ENCODE data around the gene NTM.

Gene NTM

DNA sequence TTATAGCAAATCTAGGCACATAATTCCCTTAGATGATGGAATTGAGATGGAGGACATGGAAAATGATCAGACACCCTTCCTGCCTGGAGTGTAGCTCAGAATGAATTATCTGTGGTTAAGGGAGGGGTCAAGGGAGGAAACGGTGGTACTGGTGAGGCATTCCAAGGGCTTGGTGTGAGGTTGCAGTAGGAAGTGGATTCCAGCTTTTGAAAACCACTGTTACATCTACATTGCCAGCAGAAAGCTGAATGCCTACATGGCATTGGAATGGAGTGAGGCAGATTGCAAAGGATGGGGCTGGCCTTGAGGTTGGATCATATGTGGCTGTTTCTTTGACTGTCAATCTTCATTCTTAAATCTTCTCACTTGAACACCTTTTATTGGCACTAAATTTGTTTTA, 684.4 kb downstream of the NTM start:
- Histone ChIP-seq H3K9me3 (ENCODE audit: control insufficient read depth, insufficient read depth, low read length) (no peaks in the 10 kb centered on the region), H3K27ac (ENCODE audit: low read depth, low read length) (no peak overlapping the region), H3F3A (ENCODE audit: control insufficient read depth, insufficient read depth) (no peaks in the 10 kb centered on the region), H4K20me1 (ENCODE audit: control insufficient read depth, insufficient read depth, low read depth, low read length) (no peaks in the 10 kb centered on the region), H3K36me3 (ENCODE audit: control insufficient read depth, low read length) (no peaks in the 10 kb centered on the region), H3K9me2 (replicated peaks; ENCODE audit: control insufficient read depth, low read length) (no peaks in the 10 kb centered on the region), H3K4me3 (ENCODE audit: low read length) (no peak overlapping the region), H3K79me2 (ENCODE audit: control insufficient read depth, low read length) (no peaks in the 10 kb centered on the region), H3K27me3 (ENCODE audit: control insufficient read depth, low read length) (no peaks in the 10 kb centered on the region), H3K4me2 (ENCODE audit: low read length) (no peak overlapping the region), H3K4me1 (ENCODE audit: control insufficient read depth, low read length) (no peaks in the 10 kb centered on the region)
- TF ChIP-seq, protein P1, sequence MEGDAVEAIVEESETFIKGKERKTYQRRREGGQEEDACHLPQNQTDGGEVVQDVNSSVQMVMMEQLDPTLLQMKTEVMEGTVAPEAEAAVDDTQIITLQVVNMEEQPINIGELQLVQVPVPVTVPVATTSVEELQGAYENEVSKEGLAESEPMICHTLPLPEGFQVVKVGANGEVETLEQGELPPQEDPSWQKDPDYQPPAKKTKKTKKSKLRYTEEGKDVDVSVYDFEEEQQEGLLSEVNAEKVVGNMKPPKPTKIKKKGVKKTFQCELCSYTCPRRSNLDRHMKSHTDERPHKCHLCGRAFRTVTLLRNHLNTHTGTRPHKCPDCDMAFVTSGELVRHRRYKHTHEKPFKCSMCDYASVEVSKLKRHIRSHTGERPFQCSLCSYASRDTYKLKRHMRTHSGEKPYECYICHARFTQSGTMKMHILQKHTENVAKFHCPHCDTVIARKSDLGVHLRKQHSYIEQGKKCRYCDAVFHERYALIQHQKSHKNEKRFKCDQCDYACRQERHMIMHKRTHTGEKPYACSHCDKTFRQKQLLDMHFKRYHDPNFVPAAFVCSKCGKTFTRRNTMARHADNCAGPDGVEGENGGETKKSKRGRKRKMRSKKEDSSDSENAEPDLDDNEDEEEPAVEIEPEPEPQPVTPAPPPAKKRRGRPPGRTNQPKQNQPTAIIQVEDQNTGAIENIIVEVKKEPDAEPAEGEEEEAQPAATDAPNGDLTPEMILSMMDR (IDR thresholded peaks at IDR 0.05; ENCODE audit: low read depth, low read length, poor library complexity, severe bottlenecking): no peak
- no peak for TF ChIP-seq EZH2phosphoT487 (IDR thresholded peaks at IDR 0.05; ENCODE audit: borderline replicate concordance, low read length)

DNA sequence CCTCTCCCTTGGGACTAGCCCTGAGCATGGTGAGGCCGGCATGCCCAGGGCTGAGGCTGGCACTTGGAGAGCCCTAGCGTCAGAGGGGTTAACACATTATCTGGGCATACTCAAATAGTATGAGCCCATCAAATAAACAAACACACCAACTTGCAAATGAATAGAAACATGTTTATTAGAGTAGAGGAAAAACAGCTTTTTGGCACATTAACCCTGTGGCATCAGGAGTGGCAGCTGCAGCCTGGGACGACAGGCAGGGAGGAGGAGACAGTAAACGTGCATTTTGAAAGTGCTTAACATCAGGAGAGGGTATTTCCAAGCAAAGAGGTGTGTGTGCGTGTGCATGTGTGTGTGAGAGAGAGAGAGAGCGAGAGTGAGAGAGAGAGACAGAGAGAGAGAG, 684.9 kb downstream of the NTM start:
- Histone ChIP-seq H3K9me3 (ENCODE audit: control insufficient read depth, insufficient read depth, low read length) (no peaks in the 10 kb centered on the region), H3K4me2 (ENCODE audit: low read length) (no peak overlapping the region), H3K4me1 (ENCODE audit: control insufficient read depth, low read length) (no peaks in the 10 kb centered on the region), H3K79me2 (ENCODE audit: control insufficient read depth, low read length) (no peaks in the 10 kb centered on the region), H3F3A (ENCODE audit: control insufficient read depth, insufficient read depth) (no peaks in the 10 kb centered on the region), H4K20me1 (ENCODE audit: control insufficient read depth, insufficient read depth, low read depth, low read length) (no peaks in the 10 kb centered on the region), H3K27ac (ENCODE audit: low read depth, low read length) (no peak overlapping the region), H3K27me3 (ENCODE audit: control insufficient read depth, low read length) (no peaks in the 10 kb centered on the region), H3K36me3 (ENCODE audit: control insufficient read depth, low read length) (no peaks in the 10 kb centered on the region), H3K4me3 (ENCODE audit: low read length) (no peak overlapping the region), H3K9me2 (replicated peaks; ENCODE audit: control insufficient read depth, low read length) (no peaks in the 10 kb centered on the region)
- no peak for TF ChIP-seq EZH2phosphoT487 (IDR thresholded peaks at IDR 0.05; ENCODE audit: borderline replicate concordance, low read length)
- TF ChIP-seq, protein P1 (IDR thresholded peaks at IDR 0.05; ENCODE audit: low read depth, low read length, poor library complexity, severe bottlenecking): no peak

DNA sequence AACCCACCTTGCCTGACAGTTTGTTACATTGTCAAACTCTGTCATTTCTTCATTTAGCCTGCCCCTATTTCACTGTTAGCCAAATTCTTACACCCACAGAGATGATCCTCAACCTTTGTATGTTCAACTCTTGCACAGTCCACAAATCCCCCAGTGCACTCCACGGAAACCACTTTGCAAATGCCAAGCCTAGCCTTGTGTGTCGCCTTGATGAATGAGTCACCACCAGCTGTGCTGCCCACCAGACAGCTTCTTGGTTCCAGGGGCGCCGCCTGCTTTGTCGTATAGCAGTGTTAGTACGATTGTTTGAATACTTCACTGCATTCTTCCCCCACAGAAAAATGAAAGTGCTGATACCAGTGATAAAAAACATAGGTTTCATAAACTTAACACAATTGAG, 686.3 kb downstream of the NTM start:
- no peaks in the 10 kb centered on the region for H4K20me1 ChIP-seq (ENCODE audit: control insufficient read depth, insufficient read depth, low read depth, low read length)
- no peaks in the 10 kb centered on the region for H3K9me3 ChIP-seq (ENCODE audit: control insufficient read depth, insufficient read depth, low read length)
- TF ChIP-seq, protein P1 (IDR thresholded peaks at IDR 0.05; ENCODE audit: low read depth, low read length, poor library complexity, severe bottlenecking): no peak
- TF ChIP-seq EZH2phosphoT487 (IDR thresholded peaks at IDR 0.05; ENCODE audit: borderline replicate concordance, low read length): no peak

DNA sequence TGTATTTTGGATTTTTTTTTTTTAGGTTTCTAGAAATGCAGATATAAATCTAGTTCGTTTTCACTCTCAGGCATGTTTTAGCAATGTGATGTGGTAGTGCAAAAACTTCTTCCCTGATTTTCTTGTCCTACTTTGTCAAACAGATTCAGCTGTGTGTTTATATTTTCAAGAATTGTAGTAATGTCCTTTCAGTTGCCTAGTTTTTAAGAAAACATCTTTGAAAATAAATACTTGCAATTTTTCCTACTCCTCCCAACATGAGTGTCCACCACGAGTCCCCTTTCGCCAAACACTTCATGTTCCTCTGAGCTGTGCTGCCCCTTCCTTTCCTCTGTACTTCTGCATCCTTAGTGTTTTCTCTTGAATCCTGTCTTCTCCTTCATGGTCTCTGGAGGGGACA, 686.9 kb downstream of the NTM start:
- Histone ChIP-seq H3F3A (ENCODE audit: control insufficient read depth, insufficient read depth) (no peaks in the 10 kb centered on the region), H3K9me3 (ENCODE audit: control insufficient read depth, insufficient read depth, low read length) (no peaks in the 10 kb centered on the region), H3K4me1 (ENCODE audit: control insufficient read depth, low read length) (no peaks in the 10 kb centered on the region), H3K9me2 (replicated peaks; ENCODE audit: control insufficient read depth, low read length) (no peaks in the 10 kb centered on the region), H4K20me1 (ENCODE audit: control insufficient read depth, insufficient read depth, low read depth, low read length) (no peaks in the 10 kb centered on the region), H3K27ac (ENCODE audit: low read depth, low read length) (no peak overlapping the region), H3K4me2 (ENCODE audit: low read length) (no peak overlapping the region), H3K79me2 (ENCODE audit: control insufficient read depth, low read length) (no peaks in the 10 kb centered on the region), H3K4me3 (ENCODE audit: low read length) (no peak overlapping the region), H3K36me3 (ENCODE audit: control insufficient read depth, low read length) (no peaks in the 10 kb centered on the region), H3K27me3 (ENCODE audit: control insufficient read depth, low read length) (no peaks in the 10 kb centered on the region)
- TF ChIP-seq EZH2phosphoT487 (IDR thresholded peaks at IDR 0.05; ENCODE audit: borderline replicate concordance, low read length): no peak
- TF ChIP-seq, protein P1 (IDR thresholded peaks at IDR 0.05; ENCODE audit: low read depth, low read length, poor library complexity, severe bottlenecking): no peak

More for the DNA sequence above, 686.3 kb downstream of the NTM start:
- H3K27me3 ChIP-seq (ENCODE audit: control insufficient read depth, low read length): no peaks in the 10 kb centered on the region
- no peaks in the 10 kb centered on the region for H3K36me3 ChIP-seq (ENCODE audit: control insufficient read depth, low read length)
- no peak overlapping the region for H3K4me2 ChIP-seq (ENCODE audit: low read length)
- H3F3A ChIP-seq (ENCODE audit: control insufficient read depth, insufficient read depth): no peaks in the 10 kb centered on the region
- H3K27ac ChIP-seq (ENCODE audit: low read depth, low read length): no peak overlapping the region
- H3K4me1 ChIP-seq (ENCODE audit: control insufficient read depth, low read length): no peaks in the 10 kb centered on the region
- H3K79me2 ChIP-seq (ENCODE audit: control insufficient read depth, low read length): no peaks in the 10 kb centered on the region
- no peak overlapping the region for H3K4me3 ChIP-seq (ENCODE audit: low read length)
- H3K9me2 ChIP-seq (replicated peaks; ENCODE audit: control insufficient read depth, low read length): no peaks in the 10 kb centered on the region
